Lung (tissue), 12 donors: Measurements from ENCODE around the gene VAT1L. TPM values are rescaled to one million over a fixed set of nuclear protein-coding genes. Genes with fewer than 3 reads are reported as not detected.
A peak's percentile ranks its signal among the peaks of the same experiment; 100 is the strongest.

Experiments
- ATAC-seq: fragments of 200-7000 bp; cut with Tn5 transposase; one replicate; pipeline ENCODE4 v1.9.1; 2020; ENCODE audit warnings: moderate number of reproducible peaks; ENCODE audit not compliant: insufficient read depth, low FRiP score
- DNase-seq, 3 donors: peaks; one replicate each; pipeline ENCODE4 v3.0.0-alpha.2; 2013 to 2017
- H3K27ac ChIP-seq, 2 donors: one replicate each; pipeline ENCODE4 v1.5.1; 2013; ENCODE audit warnings: mild to moderate bottlenecking in 2 of 2, moderate library complexity in 2 of 2, control low read depth in 1 of 2, inconsistent platforms in 1 of 2, low read depth in 1 of 2, low read length in 1 of 2
- H3K27me3 ChIP-seq, 3 donors: one replicate each; pipeline ENCODE4 v1.5.1; 2013; ENCODE audit warnings: low read length in 2 of 3; ENCODE audit not compliant: control insufficient read depth in 3 of 3, insufficient read depth in 3 of 3
- H3K36me3 ChIP-seq, 4 donors: one replicate each; pipeline ENCODE4 v1.5.1; 2013; ENCODE audit warnings: low read length in 4 of 4, mild to moderate bottlenecking in 1 of 4, moderate library complexity in 1 of 4; ENCODE audit not compliant: control insufficient read depth in 4 of 4, insufficient read depth in 4 of 4
- H3K4me1 ChIP-seq, 5 donors: one replicate each; pipeline ENCODE4 v1.5.1; 2013; ENCODE audit warnings: low read length in 5 of 5, mild to moderate bottlenecking in 2 of 5, moderate library complexity in 1 of 5; ENCODE audit not compliant: control insufficient read depth in 5 of 5, insufficient read depth in 5 of 5
- H3K4me3 ChIP-seq: one replicate; pipeline ENCODE4 v1.5.1; 2013; ENCODE audit warnings: mild to moderate bottlenecking, control low read depth, moderate library complexity
- H3K9ac ChIP-seq, 2 donors: one replicate each; pipeline ENCODE4 v1.5.1; 2013; ENCODE audit warnings: low read length in 2 of 2, control low read depth in 1 of 2; ENCODE audit not compliant: insufficient read depth in 1 of 2
- H3K9me3 ChIP-seq, 4 donors: one replicate each; pipeline ENCODE4 v1.5.1; 2013; ENCODE audit warnings: low read length in 3 of 4, mild to moderate bottlenecking in 1 of 4, moderate library complexity in 1 of 4; ENCODE audit not compliant: control insufficient read depth in 4 of 4, insufficient read depth in 3 of 4
- CTCF ChIP-seq: IDR thresholded peaks from 2 replicates; pipeline ENCODE4 v1.5.1; 2012; ENCODE audit warnings: mild to moderate bottlenecking; ENCODE audit errors: control extremely low read depth, extremely low read depth
- WGBS, 2 donors: extraction: QIAGEN DNeasy Blood & Tissue Kit; methylation state at CpG; one replicate each; pipeline ENCODE4 v1.1.7; 2013; 5-methylcytosine and 5-hydroxymethylcytosine counted together
- polyA plus RNA-seq, 2 donors: library from polyadenylated mRNA; stranded (reverse); fragments of 200-250 nt; gene quantifications; one replicate each; pipeline ENCODE4 v1.2.1, GENCODE V29; 2013
- total RNA-seq, 2 donors: library from RNA; depleted of rRNA in 1 of 2; stranded (reverse); fragments of >200 nt in 1 of 2; gene quantifications; one replicate each; pipeline ENCODE4 v1.2.1, GENCODE V29; 2014 to 2021
- donor health status: control.
- donor health status: control.
- donor health status: Bipolar disorder and iron deficiency.
- donor health status: healthy.
- donor health status: DM: yes; HTN: yes; CAD: no.

The VAT1L gene
- total and polyA plus RNA-seq, 4 donors, result 0.14 to 3.3 (median 0.26) TPM

DNA sequence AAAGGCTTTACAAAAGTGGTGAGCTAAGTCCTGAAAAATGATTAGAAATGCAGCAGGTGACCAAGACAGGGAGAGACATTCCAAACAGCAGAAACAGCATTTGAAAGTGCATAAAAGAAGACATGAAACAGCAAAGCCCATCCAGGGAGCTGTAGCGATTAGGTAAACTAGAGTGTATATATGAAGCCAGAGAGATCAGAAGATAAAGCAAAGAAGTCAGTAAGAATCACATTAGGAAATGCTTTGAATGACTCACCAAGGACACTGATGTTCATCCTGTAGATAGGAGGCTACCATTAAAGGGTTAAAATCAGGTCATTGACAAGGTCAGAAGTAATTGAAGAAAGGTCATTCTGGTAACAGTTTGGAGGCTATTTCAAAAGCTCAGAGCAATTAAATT is 27.6 kb upstream of the VAT1L start:
- Histone ChIP-seq H3K9me3 (no peaks in the 10 kb centered on the region), H3K9ac (no peak overlapping the region), H3K4me1 (peaks cover 2 to 24% (median 11%) of the 10 kb centered on the region in 5 donors), H3K4me3 (no peak overlapping the region), H3K36me3 (no peaks in the 10 kb centered on the region), H3K27me3 (no peaks in the 10 kb centered on the region), H3K27ac (no peak overlapping the region)
- WGBS, 2 donors, result 53 to 79% methylated on average over 1 of the region's 1 CpG
- ATAC-seq, result no peak
- TF ChIP-seq CTCF, result no peak
- no peak for DNase-seq

DNA sequence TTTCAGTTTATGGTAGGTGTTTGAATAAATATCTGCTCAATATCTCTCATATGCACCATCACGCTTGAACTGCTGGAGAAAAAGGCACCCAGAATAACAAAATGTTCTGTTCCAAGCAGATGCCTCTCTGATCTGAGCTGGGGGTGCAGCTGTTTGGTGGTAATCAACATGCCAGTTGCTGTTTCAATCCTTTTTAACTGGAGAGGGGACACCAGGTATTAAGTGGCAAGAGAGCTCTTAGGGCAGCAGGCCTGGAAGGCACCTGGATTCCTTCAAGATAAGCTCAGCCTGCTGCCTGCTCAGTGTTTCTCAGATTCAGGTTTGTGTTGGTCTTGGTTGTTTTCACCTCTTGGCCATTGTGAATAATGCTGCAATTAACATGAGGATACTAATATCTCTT is 27.2 kb upstream of the VAT1L start:
- no peak overlapping the region for H3K27ac ChIP-seq
- peaks cover 3 to 24% (median 11%) of the 10 kb centered on the region in 5 donors for H3K4me1 ChIP-seq
- no peaks in the 10 kb centered on the region for H3K9me3 ChIP-seq
- DNase-seq (peak in 1 of 3 donors; percentile 38), ATAC-seq (no peak)
- no peaks in the 10 kb centered on the region for H3K36me3 ChIP-seq
- no peak for TF ChIP-seq CTCF
- no peaks in the 10 kb centered on the region for H3K27me3 ChIP-seq
- no peak overlapping the region for H3K9ac ChIP-seq
- 70 to 78% methylated on average over 1 of the region's 1 CpG for WGBS, 2 donors
- no peak overlapping the region for H3K4me3 ChIP-seq

DNA sequence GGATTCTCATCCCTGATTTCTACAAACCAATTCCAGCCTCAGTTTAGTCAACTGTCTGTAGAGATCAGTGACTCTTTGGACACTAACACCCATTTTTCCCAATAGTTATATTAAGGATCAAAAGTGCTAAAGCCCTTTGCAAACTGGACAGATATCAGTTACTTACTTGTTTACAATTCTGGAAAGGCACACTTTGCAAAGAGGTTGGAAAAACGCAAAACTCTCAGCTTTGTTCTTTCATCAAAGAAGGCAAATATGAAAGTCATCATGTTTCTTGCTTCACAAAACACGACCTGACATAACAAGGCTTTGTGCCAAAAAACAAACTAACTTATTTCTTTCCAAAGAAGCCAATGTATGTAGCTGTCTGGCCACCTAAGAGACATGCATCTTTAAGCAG is 26.1 kb upstream of the VAT1L start:
- DNase-seq (peak in 2 of 3 donors; percentile 49 to 60), ATAC-seq (no peak)
- peaks cover 3 to 24% (median 11%) of the 10 kb centered on the region in 5 donors for H3K4me1 ChIP-seq
- TF ChIP-seq CTCF, result no peak
- H3K4me3 ChIP-seq, result no peak overlapping the region
- 28 to 68% methylated on average over 2 of the region's 2 CpGs for WGBS, 2 donors
- no peaks in the 10 kb centered on the region for H3K36me3 ChIP-seq
- H3K9me3 ChIP-seq, result no peaks in the 10 kb centered on the region
- no peak overlapping the region for H3K27ac ChIP-seq
- no peak overlapping the region for H3K9ac ChIP-seq
- no peaks in the 10 kb centered on the region for H3K27me3 ChIP-seq

DNA sequence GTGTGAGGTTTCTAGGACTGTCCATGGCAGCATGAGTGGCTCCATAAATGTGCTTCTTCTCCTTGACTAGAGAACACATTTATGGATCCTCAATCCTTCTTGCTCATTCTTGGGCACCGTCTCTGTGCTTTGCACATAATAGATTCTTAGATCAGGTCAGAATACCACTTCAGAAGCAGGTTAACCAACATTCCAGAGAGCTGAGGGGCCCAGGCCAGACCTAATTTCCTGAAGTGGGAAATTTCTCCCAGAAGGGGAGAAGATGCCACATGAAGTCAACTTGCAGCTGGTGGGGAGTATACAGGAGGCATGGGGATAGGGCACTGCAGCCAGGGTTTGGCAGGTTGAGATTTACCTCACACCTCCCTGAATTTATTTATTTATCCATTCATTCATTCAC is 24.4 kb upstream of the VAT1L start:
- Histone ChIP-seq H3K4me1 (peaks cover 3 to 24% (median 11%) of the 10 kb centered on the region in 5 donors), H3K4me3 (no peak overlapping the region), H3K9me3 (no peaks in the 10 kb centered on the region), H3K36me3 (no peaks in the 10 kb centered on the region), H3K27me3 (no peaks in the 10 kb centered on the region), H3K9ac (no peak overlapping the region), H3K27ac (peak overlapping the region in 1 of 2 donors; percentile 32)
- no peak for TF ChIP-seq CTCF
- DNase-seq (peak; percentile 48 to 68 (median 57)), ATAC-seq (peak; percentile 14)
- WGBS, 2 donors, result 65 to 83% methylated on average over 1 of the region's 1 CpG
